Measurements from ENCODE around the gene EEF1E1.

EEF1E1 gene

GRCh38 chr6:8131265-8131897, 29.0 kb upstream of the EEF1E1 start:
- H3K27ac ChIP-seq: no peak overlapping the region
- TF ChIP-seq ZFX (IDR thresholded peaks at IDR 0.05; ENCODE audit: borderline replicate concordance): no peak
- peak; percentile 66 for TF ChIP-seq CTCF (IDR thresholded peaks at IDR 0.05)

- H3K27ac ChIP-seq: no peak overlapping the region
- no peak for TF ChIP-seq ZFX (IDR thresholded peaks at IDR 0.05; ENCODE audit: borderline replicate concordance)
- no peak for TF ChIP-seq CTCF (IDR thresholded peaks at IDR 0.05)
Observed at GRCh38 chr6:8130399-8130798, 28.1 kb upstream of the EEF1E1 start.

- no peak for TF ChIP-seq CTCF (IDR thresholded peaks at IDR 0.05)
- TF ChIP-seq ZFX (IDR thresholded peaks at IDR 0.05; ENCODE audit: borderline replicate concordance): no peak
- no peak overlapping the region for H3K27ac ChIP-seq
Observed at GRCh38 chr6:8123236-8123635, 20.9 kb upstream of the EEF1E1 start.

GRCh38 chr6:8114956-8115355, 12.6 kb upstream of the EEF1E1 start:
- TF ChIP-seq CTCF (IDR thresholded peaks at IDR 0.05) (no peak), ZFX (IDR thresholded peaks at IDR 0.05; ENCODE audit: borderline replicate concordance) (no peak)
- no peak overlapping the region for H3K27ac ChIP-seq

- TF ChIP-seq CTCF (IDR thresholded peaks at IDR 0.05) (no peak), ZFX (IDR thresholded peaks at IDR 0.05; ENCODE audit: borderline replicate concordance) (no peak)
- no peak overlapping the region for H3K27ac ChIP-seq
Observed at GRCh38 chr6:8113131-8113654, 10.8 kb upstream of the EEF1E1 start.

GRCh38 chr6:8110725-8111124, 8.4 kb upstream of the EEF1E1 start:
- no peak overlapping the region for H3K27ac ChIP-seq
- TF ChIP-seq CTCF (IDR thresholded peaks at IDR 0.05) (no peak), ZFX (IDR thresholded peaks at IDR 0.05; ENCODE audit: borderline replicate concordance) (no peak)

- TF ChIP-seq CTCF (IDR thresholded peaks at IDR 0.05) (no peak), ZFX (IDR thresholded peaks at IDR 0.05; ENCODE audit: borderline replicate concordance) (no peak)
Observed at GRCh38 chr6:8110117-8110721, 7.9 kb upstream of the EEF1E1 start.

More at GRCh38 chr6:8110117-8110721, 7.9 kb upstream of the EEF1E1 start:
- no peak overlapping the region for H3K27ac ChIP-seq
